Spleen (tissue), 11 donors: Measurements from ENCODE around the gene ANP32B. TPM values are rescaled to one million over a fixed set of nuclear protein-coding genes. Genes with fewer than 3 reads are reported as not detected.
"Not testable (repeated sequence)": the region's sequence is repeated elsewhere in the genome, so short reads cannot be mapped to it uniquely, and the experiment has no call there.

ENCODE experiments used
- DNase-seq: peaks from one replicate; pipeline ENCODE4 v3.0.0-alpha.2; 2020
- H3K27ac ChIP-seq, 8 donors: fragments of 200-600 bp; sonication (generic) in 7 of 8; 1 replicate in 4 of 8; 2 replicates in 4 of 8; pipeline versions ENCODE4 v1.5.0 to v1.8.0; 2016 to 2021; ENCODE audit warnings: inconsistent platforms in 4 of 8, mild to moderate bottlenecking in 4 of 8, moderate library complexity in 1 of 8
- H3K27me3 ChIP-seq, 7 donors: fragments of 200-600 bp; sonication (generic) in 6 of 7; replicated peaks in 1 of 7; 1 replicate in 4 of 7; 2 replicates in 3 of 7; pipeline versions ENCODE4 v1.5.0 to v1.8.0; 2016 to 2021; ENCODE audit warnings: inconsistent platforms in 3 of 7, mild to moderate bottlenecking in 1 of 7
- H3K36me3 ChIP-seq, 6 donors: fragments of 200-600 bp; sonication (generic) in 5 of 6; 1 replicate in 4 of 6; 2 replicates in 2 of 6; pipeline versions ENCODE4 v1.5.0 to v1.8.0; 2016 to 2021; ENCODE audit warnings: inconsistent platforms in 2 of 6
- H3K4me1 ChIP-seq, 6 donors: fragments of 200-600 bp; sonication (generic) in 5 of 6; 1 replicate in 3 of 6; 2 replicates in 3 of 6; pipeline versions ENCODE4 v1.5.0 to v1.8.0; 2016 to 2021; ENCODE audit warnings: inconsistent platforms in 3 of 6
- H3K4me3 ChIP-seq, 8 donors: fragments of 200-600 bp; sonication (generic) in 7 of 8; 1 replicate in 4 of 8; 2 replicates in 4 of 8; pipeline versions ENCODE4 v1.5.0 to v1.8.0; 2016 to 2021; ENCODE audit warnings: inconsistent platforms in 4 of 8, mild to moderate bottlenecking in 4 of 8, moderate library complexity in 2 of 8
- H3K9me3 ChIP-seq, 8 donors: fragments of 200-600 bp; sonication (generic) in 7 of 8; 1 replicate in 4 of 8; 2 replicates in 4 of 8; pipeline versions ENCODE4 v1.5.0 to v1.8.0; 2016 to 2021; ENCODE audit warnings: inconsistent platforms in 4 of 8
- POLR2A ChIP-seq, 3 donors: fragments of 450-650 bp; IDR thresholded peaks; one replicate each; pipeline ENCODE4 v1.5.1; 2017; ENCODE audit warnings: antibody characterized with exemption in 3 of 3, mild to moderate bottlenecking in 1 of 3
- POLR2AphosphoS5 ChIP-seq, 3 donors: sonication (generic); formaldehyde crosslinking; IDR thresholded peaks; one replicate each; pipeline ENCODE4 v1.5.1; 2017; ENCODE audit warnings: antibody characterized with exemption in 3 of 3
- WGBS, 5 donors: extraction: QIAGEN DNeasy Blood & Tissue Kit in 3 of 5; methylation state at CpG; one replicate each; pipeline versions ENCODE4 v1.1.5 to v1.1.7; 2013 to 2018; 5-methylcytosine and 5-hydroxymethylcytosine counted together
- intact Hi-C: fragments of 100-400 bp; cut with DNase I; formaldehyde crosslinking; loops from one replicate; pipeline ENCODE4 v1.15.0; 2023; ENCODE audit warnings: low total_unique reads
- polyA plus RNA-seq, 3 donors: library from polyadenylated mRNA; stranded (reverse); fragments of 200-250 nt; gene quantifications; one replicate each; pipeline ENCODE4 v1.2.1, GENCODE V29; 2013
- total RNA-seq, 7 donors: library from RNA; depleted of rRNA in 3 of 7; stranded (reverse); fragments of >200 nt in 3 of 7; fragmentation: NEBNext Ultra II Directional in 4 of 7; extraction: Animal tissue kit (Norgen Biotek cat#: 25700) in 4 of 7; gene quantifications; one replicate each; pipeline versions ENCODE4 v1.1.0 to v1.2.1, GENCODE V29; 2016 to 2021
- TF ChIP-seq, protein P1 (sequence below), 11 experiments: fragments of 200-600 bp in 7 of 11; fragments of 450-650 bp in 4 of 11; sonication (generic) in 4 of 11; IDR thresholded peaks in 8 of 11; conservative IDR thresholded peaks in 3 of 11; 1 replicate in 7 of 11; 2 replicates in 4 of 11; pipeline versions ENCODE4 v1.4.0 to v1.8.0; 2016 to 2021; ENCODE audit warnings: antibody characterized with exemption in 11 of 11, inconsistent platforms in 4 of 11, mild to moderate bottlenecking in 1 of 11
- donor health status: healthy with polysubstance abuse.
- donor health status: DM: no; HTN: no; CAD: no; lungs with moderate emphysema.
- donor health status: DM: no; HTN: no; CAD: no.
- donor health status: Bipolar disorder and iron deficiency.
- donor health status: healthy.
- donor health status: DM: no; HTN: no; CAD: no.
- donor health status: DM: yes; HTN: yes; CAD: no.

Gene ANP32B
- total and polyA plus RNA-seq, 10 donors: 39.1 to 156 (median 113) TPM

DNA sequence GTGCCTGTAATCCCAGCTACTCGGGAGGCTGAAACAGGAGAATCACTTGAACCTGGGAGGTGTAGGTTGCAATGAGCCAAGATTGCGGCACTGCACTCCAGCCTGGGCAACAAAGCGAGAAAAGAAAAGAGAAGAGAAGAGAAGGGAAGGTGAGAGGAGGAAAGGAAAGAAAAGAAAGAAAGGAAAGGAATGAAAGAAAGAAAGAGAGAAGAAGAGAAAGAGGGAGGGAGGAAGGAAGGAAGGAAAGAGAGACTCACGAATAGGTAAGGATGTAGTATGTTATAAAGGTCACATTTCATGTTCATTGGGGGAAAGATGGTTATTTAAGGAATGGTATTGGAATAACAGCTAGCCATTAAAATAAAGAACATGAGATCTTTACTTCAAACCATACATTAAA lies 10.4 kb upstream of the ANP32B start:
- Histone ChIP-seq H3K4me3 (no peak overlapping the region), H3K9me3 (peaks cover 0 to 9% (median 0%) of the 10 kb centered on the region in 8 donors), H3K27me3 (peaks cover 0 to 19% (median 0%) of the 10 kb centered on the region in 7 donors), H3K36me3 (no peaks in the 10 kb centered on the region), H3K4me1 (no peaks in the 10 kb centered on the region), H3K27ac (no peak overlapping the region)
- intact Hi-C loops: no loop called here
- no peak for DNase-seq
- TF ChIP-seq POLR2A (IDR thresholded peaks at IDR 0.05) (no peak), POLR2AphosphoS5 (IDR thresholded peaks at IDR 0.05) (no peak)
- TF ChIP-seq, protein P1, sequence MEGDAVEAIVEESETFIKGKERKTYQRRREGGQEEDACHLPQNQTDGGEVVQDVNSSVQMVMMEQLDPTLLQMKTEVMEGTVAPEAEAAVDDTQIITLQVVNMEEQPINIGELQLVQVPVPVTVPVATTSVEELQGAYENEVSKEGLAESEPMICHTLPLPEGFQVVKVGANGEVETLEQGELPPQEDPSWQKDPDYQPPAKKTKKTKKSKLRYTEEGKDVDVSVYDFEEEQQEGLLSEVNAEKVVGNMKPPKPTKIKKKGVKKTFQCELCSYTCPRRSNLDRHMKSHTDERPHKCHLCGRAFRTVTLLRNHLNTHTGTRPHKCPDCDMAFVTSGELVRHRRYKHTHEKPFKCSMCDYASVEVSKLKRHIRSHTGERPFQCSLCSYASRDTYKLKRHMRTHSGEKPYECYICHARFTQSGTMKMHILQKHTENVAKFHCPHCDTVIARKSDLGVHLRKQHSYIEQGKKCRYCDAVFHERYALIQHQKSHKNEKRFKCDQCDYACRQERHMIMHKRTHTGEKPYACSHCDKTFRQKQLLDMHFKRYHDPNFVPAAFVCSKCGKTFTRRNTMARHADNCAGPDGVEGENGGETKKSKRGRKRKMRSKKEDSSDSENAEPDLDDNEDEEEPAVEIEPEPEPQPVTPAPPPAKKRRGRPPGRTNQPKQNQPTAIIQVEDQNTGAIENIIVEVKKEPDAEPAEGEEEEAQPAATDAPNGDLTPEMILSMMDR (IDR thresholded peaks at IDR 0.05 in 8 of 11, conservative IDR thresholded peaks at IDR 0.05 in 3 of 11): no peak
- 85 to 90% (median 88%) methylated on average over 4 of the region's 4 CpGs for WGBS, 5 donors

DNA sequence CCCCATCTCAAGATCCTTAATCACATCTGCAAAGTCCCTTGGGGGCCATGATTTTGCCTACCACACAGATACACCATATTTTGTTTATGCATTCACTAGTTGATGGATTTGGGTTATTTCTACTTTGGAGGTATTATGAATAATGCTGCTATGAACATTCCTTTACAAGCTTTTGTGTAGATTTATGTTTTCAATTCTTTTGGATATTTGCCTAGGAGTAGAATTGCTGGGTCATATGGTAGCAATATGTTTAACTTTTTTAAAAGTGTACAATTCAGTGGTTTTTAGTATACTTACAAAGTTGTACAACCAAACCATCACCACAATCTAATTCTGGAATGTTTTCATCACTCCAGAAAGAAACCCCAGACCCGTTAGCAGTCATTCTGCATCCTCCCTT lies 7.8 kb upstream of the ANP32B start:
- DNase-seq: no peak
- peaks cover 0 to 19% (median 0%) of the 10 kb centered on the region in 7 donors for H3K27me3 ChIP-seq
- 40 to 69% (median 57%) methylated on average over 1 of the region's 1 CpG for WGBS, 5 donors
- peaks cover 0 to 9% (median 0%) of the 10 kb centered on the region in 8 donors for H3K9me3 ChIP-seq
- intact Hi-C loops: no loop called here
- TF ChIP-seq, protein P1 (IDR thresholded peaks at IDR 0.05 in 8 of 11, conservative IDR thresholded peaks at IDR 0.05 in 3 of 11): no peak
- no peak for TF ChIP-seq POLR2AphosphoS5 (IDR thresholded peaks at IDR 0.05)
- TF ChIP-seq POLR2A (IDR thresholded peaks at IDR 0.05): no peak
- H3K4me1 ChIP-seq: no peaks in the 10 kb centered on the region
- no peak overlapping the region for H3K4me3 ChIP-seq
- H3K36me3 ChIP-seq: no peaks in the 10 kb centered on the region
- no peak overlapping the region for H3K27ac ChIP-seq

DNA sequence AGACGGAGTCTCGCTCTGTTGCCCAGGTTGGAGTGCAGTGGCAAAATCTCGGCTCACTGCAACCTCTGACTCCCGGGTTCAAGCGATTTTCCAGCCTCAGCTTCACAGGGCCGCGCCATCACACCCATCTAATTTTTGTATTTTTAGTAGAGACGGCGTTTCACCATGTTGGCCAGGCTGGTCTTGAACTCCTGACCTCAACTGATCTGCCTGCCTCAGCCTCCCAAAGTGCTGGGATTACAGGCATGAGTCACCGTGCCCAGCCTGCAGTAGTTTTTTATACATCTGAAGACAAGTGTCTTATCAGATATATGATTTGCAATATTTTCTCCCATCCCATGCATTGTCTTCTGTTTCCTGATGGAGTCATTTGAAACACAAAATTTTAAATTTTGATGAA lies 6.5 kb upstream of the ANP32B start:
- not testable (repeated sequence) for H3K27me3 ChIP-seq
- WGBS, 5 donors: 92 to 97% (median 96%) methylated on average over 10 of the region's 10 CpGs

DNA sequence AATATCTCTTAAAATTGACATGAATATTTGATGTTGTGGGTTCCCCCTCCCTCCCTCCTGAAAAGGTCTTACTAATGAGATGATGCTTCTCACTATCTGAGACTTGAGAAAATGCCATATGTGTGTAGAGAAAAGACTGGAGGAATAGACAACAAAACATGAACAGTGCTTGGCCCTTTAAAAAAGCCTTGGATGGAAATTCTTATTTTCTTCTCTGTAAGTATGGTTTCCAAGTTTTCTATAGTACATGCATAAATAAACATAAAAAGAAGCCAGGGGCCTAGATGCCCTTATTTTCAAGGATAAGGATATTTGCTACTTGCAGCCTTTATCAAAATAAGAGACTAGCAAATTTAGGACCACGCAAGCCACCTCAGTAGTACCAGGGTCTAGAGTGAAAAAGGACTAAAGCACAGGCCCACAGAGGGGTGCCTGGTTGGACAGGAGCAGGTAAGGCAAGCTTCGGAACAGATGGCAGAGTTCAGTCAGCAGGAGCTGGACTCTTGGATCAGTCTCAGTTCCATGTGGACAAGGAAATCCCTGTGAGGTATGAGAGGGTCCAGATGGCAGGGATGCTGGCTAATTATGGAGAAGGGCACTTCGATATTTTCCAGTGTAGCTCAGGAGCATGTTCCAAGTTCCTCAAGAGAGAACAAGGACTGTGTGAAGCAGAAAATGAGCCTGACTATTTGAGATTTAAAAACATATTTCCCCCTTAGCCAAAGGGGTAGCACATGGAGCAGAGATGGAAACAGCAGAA lies 4.6 kb upstream of the ANP32B start:
- Histone ChIP-seq H3K36me3 (no peaks in the 10 kb centered on the region), H3K4me3 (no peak overlapping the region), H3K9me3 (peaks cover 0 to 9% (median 0%) of the 10 kb centered on the region in 8 donors), H3K27me3 (no peaks in the 10 kb centered on the region), H3K27ac (no peak overlapping the region), H3K4me1 (peaks cover 0 to 17% (median 9%) of the 10 kb centered on the region in 6 donors)
- intact Hi-C loops: no loop called here
- WGBS, 5 donors: 85 to 99% (median 95%) methylated on average over 3 of the region's 3 CpGs
- TF ChIP-seq, protein P1 (IDR thresholded peaks at IDR 0.05 in 8 of 11, conservative IDR thresholded peaks at IDR 0.05 in 3 of 11): no peak
- no peak for TF ChIP-seq POLR2A (IDR thresholded peaks at IDR 0.05)
- TF ChIP-seq POLR2AphosphoS5 (IDR thresholded peaks at IDR 0.05): no peak
- no peak for DNase-seq

More for the DNA sequence above, 6.5 kb upstream of the ANP32B start:
- intact Hi-C loops, H3K4me1 ChIP-seq, DNase-seq, H3K36me3 ChIP-seq, H3K9me3 ChIP-seq, H3K27ac ChIP-seq, H3K4me3 ChIP-seq: not testable (repeated sequence)
